HepG2 (cell line): ENCODE results near the gene UAP1L1. TPM values are rescaled to one million over a fixed set of nuclear protein-coding genes. Genes with fewer than 3 reads are reported as not detected.

ENCODE experiments used
- CAMTA2 ChIP-seq: sonication (generic); formaldehyde crosslinking; IDR thresholded peaks from 2 replicates; pipeline ENCODE4 v1.4.0; 2020; ENCODE audit warnings: mild to moderate bottlenecking, missing genetic modification reagents, borderline replicate concordance
- E2F2 ChIP-seq: sonication (generic); formaldehyde crosslinking; IDR thresholded peaks from 2 replicates; pipeline ENCODE4 v1.4.0; 2020; ENCODE audit warnings: missing genetic modification reagents, borderline replicate concordance
- GLI4 ChIP-seq: sonication (generic); formaldehyde crosslinking; IDR thresholded peaks from 2 replicates; pipeline ENCODE4 v1.5.1; 2020; ENCODE audit warnings: missing genetic modification reagents, mild to moderate bottlenecking, moderate library complexity, borderline replicate concordance
- GMEB1 ChIP-seq: sonication (generic); formaldehyde crosslinking; IDR thresholded peaks from 2 replicates; pipeline ENCODE4 v1.5.1; 2020; ENCODE audit warnings: missing genetic modification reagents, mild to moderate bottlenecking, borderline replicate concordance
- HNF4A ChIP-seq: sonication (generic); formaldehyde crosslinking; IDR thresholded peaks from 2 replicates; pipeline ENCODE4 v1.4.0; 2020; ENCODE audit warnings: missing genetic modification reagents
- HOXA9 ChIP-seq: sonication (generic); formaldehyde crosslinking; IDR thresholded peaks from 2 replicates; pipeline ENCODE4 v1.8.1; 2022; ENCODE audit warnings: missing genetic modification reagents, mild to moderate bottlenecking, moderate library complexity, borderline replicate concordance
- ISL2 ChIP-seq: sonication (generic); formaldehyde crosslinking; IDR thresholded peaks from 2 replicates; pipeline ENCODE4 v1.5.0; 2020; ENCODE audit warnings: missing genetic modification reagents
- KAT2B ChIP-seq: fragments of 150-350 bp; IDR thresholded peaks from 2 replicates; pipeline ENCODE4 v1.6.1; 2014; ENCODE audit warnings: low read depth, low read length, borderline replicate concordance
- KLF12 ChIP-seq: sonication (generic); formaldehyde crosslinking; IDR thresholded peaks from 2 replicates; pipeline ENCODE4 v1.4.0; 2020; ENCODE audit warnings: missing genetic modification reagents, borderline replicate concordance
- MAFF ChIP-seq: IDR thresholded peaks from 2 replicates; pipeline ENCODE4 v1.6.1; 2011; ENCODE audit warnings: low read depth, low read length, improper control_type of control experiment
- MED1 ChIP-seq: sonication (generic); formaldehyde crosslinking; IDR thresholded peaks from 2 replicates; pipeline ENCODE4 v1.4.0; 2020; ENCODE audit warnings: missing genetic modification reagents
- MIXL1 ChIP-seq: IDR thresholded peaks from 2 replicates; pipeline ENCODE4 v1.6.1; 2016
- MXD4 ChIP-seq: IDR thresholded peaks from 2 replicates; pipeline ENCODE4 v1.6.1; 2016; ENCODE audit warnings: mild to moderate bottlenecking, missing biosample characterization, missing genetic modification reagents
- SCMH1 ChIP-seq: sonication (generic); formaldehyde crosslinking; IDR thresholded peaks from 2 replicates; pipeline ENCODE4 v1.9.0; 2021; ENCODE audit warnings: missing genetic modification reagents, mild to moderate bottlenecking, borderline replicate concordance
- SMARCE1 ChIP-seq: fragments of 450-650 bp; IDR thresholded peaks from 2 replicates; pipeline ENCODE4 v1.6.1; 2017; ENCODE audit warnings: borderline replicate concordance
- SSRP1 ChIP-seq: IDR thresholded peaks from 2 replicates; pipeline ENCODE4 v1.6.1; 2016; ENCODE audit warnings: control low read depth
- YEATS2 ChIP-seq: sonication (generic); formaldehyde crosslinking; IDR thresholded peaks from 2 replicates; pipeline ENCODE4 v1.4.0; 2020; ENCODE audit warnings: missing genetic modification reagents, borderline replicate concordance
- ZNF10 ChIP-seq: sonication (generic); formaldehyde crosslinking; IDR thresholded peaks from 2 replicates; pipeline ENCODE4 v1.4.0; 2020; ENCODE audit warnings: mild to moderate bottlenecking, low read depth, missing genetic modification reagents, borderline replicate concordance
- ZNF550 ChIP-seq: sonication (generic); formaldehyde crosslinking; IDR thresholded peaks from 2 replicates; pipeline ENCODE4 v1.4.0; 2020; ENCODE audit warnings: mild to moderate bottlenecking, missing genetic modification reagents, borderline replicate concordance
- ZNF678 ChIP-seq: sonication (generic); formaldehyde crosslinking; IDR thresholded peaks from 2 replicates; pipeline ENCODE4 v1.4.0; 2020; ENCODE audit warnings: mild to moderate bottlenecking, missing genetic modification reagents
- ZSCAN21 ChIP-seq: sonication (generic); formaldehyde crosslinking; IDR thresholded peaks from 2 replicates; pipeline ENCODE4 v1.8.0; 2022; ENCODE audit warnings: mild to moderate bottlenecking, missing genetic modification reagents, moderate library complexity, borderline replicate concordance
- polyA plus RNA-seq, 8 experiments: library from polyadenylated mRNA; depleted of rRNA in 3 of 8; stranded (reverse) in 7 of 8; unstranded in 1 of 8; fragments of >200 nt; fragmentation: Illumina TruSeq in 4 of 8; extraction: Trizol in 4 of 8; gene quantifications; 2 replicates each; pipeline versions ENCODE4 v1.2.1 to v1.2.3, GENCODE V29; 2011 to 2016; ENCODE audit warnings: low read depth in 4 of 8, missing spikeins in 1 of 8, mixed read lengths in 1 of 8; ENCODE audit not compliant: insufficient read depth in 1 of 8
- total RNA-seq, 5 experiments: library from RNA; depleted of rRNA; stranded (reverse); fragments of >200 nt; fragmentation: Illumina TruSeq; extraction: Trizol; gene quantifications; 2 replicates each; pipeline ENCODE4 v1.2.3, GENCODE V29; 2016; ENCODE audit warnings: low read depth in 1 of 5
- TF ChIP-seq, protein P1 (sequence below): IDR thresholded peaks from 2 replicates; pipeline ENCODE4 v1.6.1; 2016; ENCODE audit warnings: missing compliant biosample characterization, missing genetic modification reagents, borderline replicate concordance

UAP1L1 gene
- total and polyA plus RNA-seq, 2 of the 13 experiments (the other 11 are each of a cell fraction or from before 2014, with no cell fraction given) = 5.4 to 6.4 TPM

GRCh38 chr9:137064027-137064879, 13.1 kb upstream of the UAP1L1 start (continued):
- TF ChIP-seq KAT2B (no peak), MED1 (CRISPR knock-in tag) (peak; percentile 27; the same call in 1 of the 2 replicates), ZNF678 (CRISPR knock-in tag) (no peak), SSRP1 (CRISPR knock-in tag) (no peak), GLI4 (CRISPR knock-in tag) (no peak), MAFF (no peak), ZNF550 (no peak), MIXL1 (CRISPR knock-in tag) (0 out of 2 replicates have a peak, but pooled peaks have one; percentile 27), HOXA9 (no peak), MXD4 (CRISPR knock-in tag) (peak; percentile 59; the same call in 1 of the 2 replicates), KLF12 (no peak), ZNF10 (CRISPR knock-in tag) (no peak), YEATS2 (CRISPR knock-in tag) (0 out of 2 replicates have a peak, but pooled peaks have one; percentile 43), GMEB1 (peak; percentile 31; the same call in 1 of the 2 replicates), SMARCE1 (no peak), CAMTA2 (no peak), HNF4A (CRISPR knock-in tag) (peak; percentile 31; the same call in 1 of the 2 replicates), ISL2 (CRISPR knock-in tag) (no peak), ZSCAN21 (CRISPR knock-in tag) (peak; percentile 61; the same call in 1 of the 2 replicates), E2F2 (no peak), SCMH1 (CRISPR knock-in tag) (no peak)
- TF ChIP-seq, protein P1, sequence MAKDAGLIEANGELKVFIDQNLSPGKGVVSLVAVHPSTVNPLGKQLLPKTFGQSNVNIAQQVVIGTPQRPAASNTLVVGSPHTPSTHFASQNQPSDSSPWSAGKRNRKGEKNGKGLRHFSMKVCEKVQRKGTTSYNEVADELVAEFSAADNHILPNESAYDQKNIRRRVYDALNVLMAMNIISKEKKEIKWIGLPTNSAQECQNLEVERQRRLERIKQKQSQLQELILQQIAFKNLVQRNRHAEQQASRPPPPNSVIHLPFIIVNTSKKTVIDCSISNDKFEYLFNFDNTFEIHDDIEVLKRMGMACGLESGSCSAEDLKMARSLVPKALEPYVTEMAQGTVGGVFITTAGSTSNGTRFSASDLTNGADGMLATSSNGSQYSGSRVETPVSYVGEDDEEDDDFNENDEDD (CRISPR knock-in tag) = peak; percentile 88
